K562 (cell line): ENCODE measurements around the gene MOGAT2. TPM values are rescaled to one million over a fixed set of nuclear protein-coding genes. Genes with fewer than 3 reads are reported as not detected.

ENCODE experiments used
- ATAC-seq: fragments of 200-7000 bp; cut with Tn5 transposase; 3 replicates; pipeline ENCODE4 v1.9.1; 2020; ENCODE audit warnings: moderate library complexity
- BruUV-seq: library from RNA; stranded (reverse); fragments of 400-500 nt; replicated peaks from 2 replicates; lab custom pipeline; 2021; lab: Mats Ljungman, UMichigan
- CTCF ChIA-PET: fragments of 300-600 bp; formaldehyde crosslinking; extraction: SDS; loops from one replicate; lab custom pipeline; 2021; ENCODE audit warnings: low intra/inter-chr PET ratio; lab: Yijun Ruan, JAX
- POLR2A ChIA-PET: fragments of 300-600, 350-650 bp; sonication (Branson Sonifier 250); formaldehyde crosslinking; extraction: SDS; loops from one replicate; lab custom pipeline; 2021; ENCODE audit warnings: antibody characterized with exemption, inconsistent platforms; lab: Yijun Ruan, JAX
- DNase-seq, 4 experiments: peaks; one replicate each; pipeline versions ENCODE4 v3.0.0 to v3.0.0-alpha.2; 2011 to 2018; ENCODE audit warnings: low spot score in 3 of 4, mixed read lengths in 3 of 4; ENCODE audit errors: extremely low read depth in 1 of 4
- FAIRE-seq: peaks from 2 replicates; lab custom pipeline; 2011; peaks lifted over from hg19 to GRCh38; lab: Jason Lieb, UNC
- H2AFZ ChIP-seq: 2 replicates; pipeline ENCODE4 v1.6.0; 2011; ENCODE audit warnings: low read depth, low read length, control low read depth, inconsistent platforms
- H3K27ac ChIP-seq: fragments of 200-600 bp; 3 replicates; pipeline ENCODE4 v1.8.0; 2011; ENCODE audit warnings: low read depth, mild to moderate bottlenecking, control low read depth, inconsistent platforms, low read length, moderate library complexity, mixed read lengths; ENCODE audit errors: extremely low read depth
- H3K27me3 ChIP-seq, 2 experiments: fragments of 300-600 bp in 1 of 2; 2 replicates in 1 of 2; 3 replicates in 1 of 2; pipeline versions ENCODE4 v1.6.0 to v1.8.0; 2011; ENCODE audit warnings: inconsistent platforms in 2 of 2, low read length in 2 of 2, mild to moderate bottlenecking in 1 of 2, mixed read lengths in 1 of 2, moderate library complexity in 1 of 2; ENCODE audit not compliant: control insufficient read depth in 2 of 2, insufficient read depth in 2 of 2
- H3K36me3 ChIP-seq: fragments of 300-600 bp; 3 replicates; pipeline ENCODE4 v1.8.0; 2011; ENCODE audit warnings: mild to moderate bottlenecking, low read length, inconsistent platforms; ENCODE audit not compliant: control insufficient read depth, insufficient read depth
- H3K4me1 ChIP-seq, 2 experiments: fragments of 200-600 bp in 1 of 2; replicated peaks in 1 of 2; 2 replicates in 1 of 2; 3 replicates in 1 of 2; pipeline versions ENCODE4 v1.5.1 to v1.8.0; 2011; ENCODE audit warnings: inconsistent platforms in 2 of 2, low read length in 2 of 2, mild to moderate bottlenecking in 1 of 2, mixed read lengths in 1 of 2, moderate library complexity in 1 of 2; ENCODE audit not compliant: control insufficient read depth in 2 of 2, insufficient read depth in 2 of 2
- H3K4me2 ChIP-seq: 2 replicates; pipeline ENCODE4 v1.6.1; 2011; ENCODE audit warnings: low read length, control low read depth, inconsistent platforms, mixed read lengths; ENCODE audit not compliant: insufficient read depth
- H3K4me3 ChIP-seq: fragments of 200-600 bp; sonication (generic), shearing (Covaris generic); 2 replicates; pipeline ENCODE4 v1.5.1; 2016; ENCODE audit warnings: control low read depth, inconsistent platforms
- H3K79me2 ChIP-seq: fragments of 200-600 bp; 3 replicates; pipeline ENCODE4 v1.8.0; 2011; ENCODE audit warnings: low read length, inconsistent platforms; ENCODE audit not compliant: control insufficient read depth, insufficient read depth
- H3K9ac ChIP-seq, 2 experiments: 2 replicates each; pipeline versions ENCODE4 v1.6.0 to v1.6.1; 2011; ENCODE audit warnings: low read depth in 2 of 2, low read length in 2 of 2, control low read depth in 1 of 2, inconsistent platforms in 1 of 2, mild to moderate bottlenecking in 1 of 2, mixed read lengths in 1 of 2; ENCODE audit not compliant: insufficient read depth in 1 of 2
- H3K9me1 ChIP-seq: one replicate; pipeline ENCODE4 v1.6.0; 2011; ENCODE audit warnings: inconsistent platforms, mild to moderate bottlenecking, low read length, moderate library complexity; ENCODE audit not compliant: control insufficient read depth, insufficient read depth
- H3K9me3 ChIP-seq: replicated peaks from 2 replicates; pipeline ENCODE4 v1.5.1; 2011; ENCODE audit warnings: low read depth, low read length, inconsistent platforms; ENCODE audit not compliant: control insufficient read depth, insufficient read depth
- H4K20me1 ChIP-seq: replicated peaks from 2 replicates; pipeline ENCODE4 v1.6.1; 2011; ENCODE audit warnings: low read length, inconsistent platforms, mixed read lengths; ENCODE audit not compliant: control insufficient read depth, insufficient read depth
- BDP1 ChIP-seq: IDR thresholded peaks from 3 replicates; pipeline ENCODE4 v1.6.1; 2011; ENCODE audit not compliant: insufficient read length, insufficient read depth
- CHD1 ChIP-seq: fragments of 200-600 bp; sonication (generic); IDR thresholded peaks from one replicate; pipeline ENCODE4 v1.6.1; 2012; ENCODE audit warnings: mild to moderate bottlenecking, moderate library complexity, low read length, inconsistent platforms
- FOXK1 ChIP-seq: sonication (generic); formaldehyde crosslinking; IDR thresholded peaks from 2 replicates; pipeline ENCODE4 v1.8.0; 2022; ENCODE audit warnings: missing genetic modification reagents, mild to moderate bottlenecking, borderline replicate concordance
- GTF2B ChIP-seq: IDR thresholded peaks from 2 replicates; pipeline ENCODE4 v1.6.1; 2011; ENCODE audit not compliant: insufficient read length; ENCODE audit errors: extremely low read depth
- HDGF ChIP-seq: fragments of 450-650 bp; IDR thresholded peaks from 2 replicates; pipeline ENCODE4 v1.6.1; 2016
- L3MBTL2 ChIP-seq: fragments of 450-650 bp; IDR thresholded peaks from 2 replicates; pipeline ENCODE4 v1.6.1; 2016; ENCODE audit warnings: mild to moderate bottlenecking, moderate library complexity
- NCOA1 ChIP-seq: fragments of 450-650 bp; IDR thresholded peaks from 2 replicates; pipeline ENCODE4 v1.6.1; 2016; ENCODE audit warnings: low read depth
- NFE2 ChIP-seq: IDR thresholded peaks from 2 replicates; pipeline ENCODE4 v1.6.1; 2014; ENCODE audit warnings: antibody characterized with exemption, low read depth
- TFAM ChIP-seq: fragments of 250-450 bp; sonication (Bioruptor Pico); conservative IDR thresholded peaks from 2 replicates; pipeline ENCODE4 v1.5.0; 2021; ENCODE audit warnings: mild to moderate bottlenecking, moderate library complexity
- WHSC1 ChIP-seq: IDR thresholded peaks from one replicate; pipeline ENCODE4 v1.6.1; 2012; ENCODE audit warnings: low read length, control low read depth, inconsistent platforms
- ZNF311 ChIP-seq: fragments of 250-450 bp; sonication (Bioruptor Pico); IDR thresholded peaks from 2 replicates; pipeline ENCODE4 v1.4.0; 2020; ENCODE audit warnings: mild to moderate bottlenecking, moderate library complexity
- ZNF79 ChIP-seq: fragments of 250-450 bp; sonication (Bioruptor Pico); IDR thresholded peaks from 2 replicates; pipeline ENCODE4 v1.4.0; 2020; ENCODE audit warnings: low read depth, mild to moderate bottlenecking, moderate library complexity
- WGBS: fragments of 100-300 bp; shearing (Covaris generic); methylation state at CpG from one replicate; pipeline ENCODE4 v1.1.6; 2016; ENCODE audit warnings: low coverage, mixed read lengths; ENCODE audit not compliant: insufficient coverage; ENCODE audit errors: missing lambda C conversion rate; 5-methylcytosine and 5-hydroxymethylcytosine counted together
- in situ Hi-C: fragments of 300-500 bp; cut with MboI; formaldehyde crosslinking; loops from 4 replicates; pipeline ENCODE4 v1.15.0; 2018; ENCODE audit warnings: inconsistent platforms, mixed read lengths
- intact Hi-C: fragments of 100-400 bp; cut with micrococcal nuclease; formaldehyde crosslinking; loops from 2 replicates; pipeline ENCODE4 v1.14.2; 2022
- polyA plus RNA-seq, 8 experiments: library from polyadenylated mRNA; depleted of rRNA in 4 of 8; stranded (reverse) in 5 of 8; unstranded in 3 of 8; fragments of >200 nt; fragmentation: Nextera tagmentation in 2 of 8; fragmentation: Illumina TruSeq in 1 of 8; extraction: Ambion mirVana in 2 of 8; extraction: Trizol in 1 of 8; gene quantifications; 2 replicates each; pipeline versions ENCODE4 v1.2.1 to v1.2.3, GENCODE V29; 2011 to 2014; ENCODE audit warnings: inconsistent platforms in 1 of 8, missing spikeins in 1 of 8
- total RNA-seq, 7 experiments: library from RNA; depleted of rRNA in 6 of 7; stranded (reverse); fragments of >200 nt in 6 of 7; fragmentation: Illumina TruSeq in 2 of 7; extraction: Trizol in 2 of 7; gene quantifications; 2 replicates each; pipeline versions ENCODE4 v1.2.1 to v1.2.3, GENCODE V29; 2011 to 2021; ENCODE audit warnings: low replicate concordance in 1 of 7
- TF ChIP-seq, protein P1 (sequence below): fragments of 450-650 bp; IDR thresholded peaks from 2 replicates; pipeline ENCODE4 v1.6.1; 2016; ENCODE audit warnings: borderline replicate concordance
- TF ChIP-seq, protein P2 (sequence below): fragments of 450-650 bp; IDR thresholded peaks from 2 replicates; pipeline ENCODE4 v1.6.1; 2018; ENCODE audit not compliant: partially characterized antibody

MOGAT2 gene
- total and polyA plus RNA-seq, 9 of the 15 experiments (the other 6 are each of a cell fraction or from before 2014, with no cell fraction given): 0.09 TPM; not detected in 7

DNA sequence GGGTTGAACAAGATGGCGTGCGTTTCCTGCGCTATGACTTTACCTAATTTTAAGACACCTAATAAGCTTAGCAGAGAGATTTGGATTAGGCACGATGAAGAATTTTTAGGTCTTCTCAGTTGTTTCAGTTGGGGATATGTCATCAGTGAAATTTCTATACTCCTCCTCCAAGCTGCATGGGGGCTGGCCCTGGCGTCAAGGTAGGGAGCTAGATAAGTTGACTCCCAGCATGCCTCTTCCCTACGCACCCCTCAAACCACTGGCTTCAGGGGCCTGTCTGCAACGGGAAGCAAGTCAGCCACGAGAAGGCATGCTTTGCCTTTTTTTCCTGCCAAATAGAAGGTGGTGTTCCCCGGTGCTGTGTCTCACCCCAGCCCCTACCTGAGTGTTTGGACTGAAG, 64.2 kb downstream of the MOGAT2 start:
- no peak overlapping the region for H3K9ac ChIP-seq
- ATAC-seq (no peak), DNase-seq (no peak), FAIRE-seq (no peak)
- 50% methylated on average over 9 of the region's 9 CpGs for WGBS
- no peak overlapping the region for H3K27ac ChIP-seq
- no peaks in the 10 kb centered on the region for H4K20me1 ChIP-seq
- no peak overlapping the region for H3K4me2 ChIP-seq
- no peaks in the 10 kb centered on the region for H3K27me3 ChIP-seq
- H3K4me1 ChIP-seq: peaks cover 6% of the 10 kb centered on the region in 2 experiments; a peak in 3 of 5 replicates
- in situ Hi-C loops: loop anchor here (10.0 kb wide), 1 partner anchor 337 kb away; no protein-coding TSS in a partner anchor
- H3K9me3 ChIP-seq: no peaks in the 10 kb centered on the region
- H2AFZ ChIP-seq: no peak overlapping the region
- ChIA-PET POLR2A (interaction anchor here (0.7 to 1.2 kb wide), 2 partner anchors 11 to 15 kb away, joined by 3 read pairs; no protein-coding TSS in a partner anchor), CTCF (no interaction called here)
- no peaks in the 10 kb centered on the region for H3K9me1 ChIP-seq
- H3K36me3 ChIP-seq: no peaks in the 10 kb centered on the region
- no TSS peak for BruUV-seq
- intact Hi-C loops: no loop called here
- H3K79me2 ChIP-seq: no peaks in the 10 kb centered on the region
- H3K4me3 ChIP-seq: no peak overlapping the region
- TF ChIP-seq L3MBTL2 (no peak), NFE2 (no peak), FOXK1 (no peak), GTF2B (no peak), ZNF311 (CRISPR knock-in tag) (no peak), TFAM (CRISPR knock-in tag) (no peak), HDGF (no peak), BDP1 (no peak), CHD1 (no peak), WHSC1 (no peak), ZNF79 (no peak), NCOA1 (no peak)
- TF ChIP-seq, protein P1, sequence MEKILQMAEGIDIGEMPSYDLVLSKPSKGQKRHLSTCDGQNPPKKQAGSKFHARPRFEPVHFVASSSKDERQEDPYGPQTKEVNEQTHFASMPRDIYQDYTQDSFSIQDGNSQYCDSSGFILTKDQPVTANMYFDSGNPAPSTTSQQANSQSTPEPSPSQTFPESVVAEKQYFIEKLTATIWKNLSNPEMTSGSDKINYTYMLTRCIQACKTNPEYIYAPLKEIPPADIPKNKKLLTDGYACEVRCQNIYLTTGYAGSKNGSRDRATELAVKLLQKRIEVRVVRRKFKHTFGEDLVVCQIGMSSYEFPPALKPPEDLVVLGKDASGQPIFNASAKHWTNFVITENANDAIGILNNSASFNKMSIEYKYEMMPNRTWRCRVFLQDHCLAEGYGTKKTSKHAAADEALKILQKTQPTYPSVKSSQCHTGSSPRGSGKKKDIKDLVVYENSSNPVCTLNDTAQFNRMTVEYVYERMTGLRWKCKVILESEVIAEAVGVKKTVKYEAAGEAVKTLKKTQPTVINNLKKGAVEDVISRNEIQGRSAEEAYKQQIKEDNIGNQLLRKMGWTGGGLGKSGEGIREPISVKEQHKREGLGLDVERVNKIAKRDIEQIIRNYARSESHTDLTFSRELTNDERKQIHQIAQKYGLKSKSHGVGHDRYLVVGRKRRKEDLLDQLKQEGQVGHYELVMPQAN: no peak
- TF ChIP-seq, protein P2, sequence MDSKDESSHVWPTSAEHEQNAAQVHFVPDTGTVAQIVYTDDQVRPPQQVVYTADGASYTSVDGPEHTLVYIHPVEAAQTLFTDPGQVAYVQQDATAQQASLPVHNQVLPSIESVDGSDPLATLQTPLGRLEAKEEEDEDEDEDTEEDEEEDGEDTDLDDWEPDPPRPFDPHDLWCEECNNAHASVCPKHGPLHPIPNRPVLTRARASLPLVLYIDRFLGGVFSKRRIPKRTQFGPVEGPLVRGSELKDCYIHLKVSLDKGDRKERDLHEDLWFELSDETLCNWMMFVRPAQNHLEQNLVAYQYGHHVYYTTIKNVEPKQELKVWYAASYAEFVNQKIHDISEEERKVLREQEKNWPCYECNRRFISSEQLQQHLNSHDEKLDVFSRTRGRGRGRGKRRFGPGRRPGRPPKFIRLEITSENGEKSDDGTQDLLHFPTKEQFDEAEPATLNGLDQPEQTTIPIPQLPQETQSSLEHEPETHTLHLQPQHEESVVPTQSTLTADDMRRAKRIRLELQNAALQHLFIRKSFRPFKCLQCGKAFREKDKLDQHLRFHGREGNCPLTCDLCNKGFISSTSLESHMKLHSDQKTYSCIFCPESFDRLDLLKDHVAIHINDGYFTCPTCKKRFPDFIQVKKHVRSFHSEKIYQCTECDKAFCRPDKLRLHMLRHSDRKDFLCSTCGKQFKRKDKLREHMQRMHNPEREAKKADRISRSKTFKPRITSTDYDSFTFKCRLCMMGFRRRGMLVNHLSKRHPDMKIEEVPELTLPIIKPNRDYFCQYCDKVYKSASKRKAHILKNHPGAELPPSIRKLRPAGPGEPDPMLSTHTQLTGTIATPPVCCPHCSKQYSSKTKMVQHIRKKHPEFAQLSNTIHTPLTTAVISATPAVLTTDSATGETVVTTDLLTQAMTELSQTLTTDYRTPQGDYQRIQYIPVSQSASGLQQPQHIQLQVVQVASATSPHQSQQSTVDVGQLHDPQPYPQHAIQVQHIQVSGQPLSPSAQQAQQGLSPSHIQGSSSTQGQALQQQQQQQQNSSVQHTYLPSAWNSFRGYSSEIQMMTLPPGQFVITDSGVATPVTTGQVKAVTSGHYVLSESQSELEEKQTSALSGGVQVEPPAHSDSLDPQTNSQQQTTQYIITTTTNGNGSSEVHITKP: no peak
